H1 (cell line): ENCODE data around the gene AVL9.

Experiments
- RAD21 ChIP-seq, 2 experiments: IDR thresholded peaks in 1 of 2; conservative IDR thresholded peaks in 1 of 2; 2 replicates each; pipeline ENCODE4 v1.6.1; 2011; ENCODE audit warnings: low read depth in 2 of 2, low read length in 2 of 2, improper control_type of control experiment in 1 of 2, inconsistent platforms in 1 of 2, mild to moderate bottlenecking in 1 of 2, moderate library complexity in 1 of 2
- SIX5 ChIP-seq: IDR thresholded peaks from 2 replicates; pipeline ENCODE4 v1.6.1; 2011; ENCODE audit warnings: mild to moderate bottlenecking, low read depth, low read length

DNA sequence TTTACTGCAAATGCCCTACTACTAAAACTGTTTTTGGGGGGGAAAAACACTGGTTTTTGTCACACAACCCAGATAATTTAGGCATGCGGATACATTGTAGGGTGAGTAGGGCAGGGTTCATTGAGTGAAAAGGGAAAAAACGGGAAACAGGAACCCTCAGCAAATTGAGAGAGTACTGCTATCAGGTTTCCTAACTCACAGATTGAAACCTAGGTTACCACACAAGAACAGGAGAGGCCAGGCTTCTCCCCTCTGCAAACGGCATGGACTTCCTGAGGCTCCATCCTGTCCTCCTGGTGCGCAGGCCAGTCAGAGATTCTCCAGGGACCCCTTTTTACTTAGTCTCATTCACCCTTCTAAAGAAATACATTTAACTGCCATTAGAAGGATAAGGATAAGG is 30.6 kb downstream of the AVL9 start:
- TF ChIP-seq SIX5 = no peak
- no peak for TF ChIP-seq RAD21 (IDR thresholded peaks at IDR 0.05 in 1 of 2, conservative IDR thresholded peaks at IDR 0.05 in 1 of 2; ENCODE audit: low read depth in 2 of 2, low read length in 2 of 2)
